Neural progenitor cell (in vitro differentiated cells): Measurements from ENCODE around the gene EMP1. TPM values are rescaled to one million over a fixed set of nuclear protein-coding genes. Genes with fewer than 3 reads are reported as not detected.

Experiments
- DNase-seq: peaks from one replicate; pipeline ENCODE4 v3.0.0-alpha.2; 2016; ENCODE audit warnings: low spot score
- H2AFZ ChIP-seq: fragments of 200-600 bp; sonication (generic); replicated peaks from 2 replicates; pipeline ENCODE4 v1.6.1; 2016; ENCODE audit warnings: antibody characterized with exemption
- H3F3A ChIP-seq: fragments of 200-600 bp; sonication (generic); 2 replicates; pipeline ENCODE4 v1.6.1; 2016; ENCODE audit warnings: antibody characterized with exemption, low read depth
- H3K27ac ChIP-seq: fragments of 200-600 bp; sonication (generic); 2 replicates; pipeline ENCODE4 v1.5.1; 2016; ENCODE audit warnings: mild to moderate bottlenecking
- H3K27me3 ChIP-seq: fragments of 200-600 bp; sonication (generic); 2 replicates; pipeline ENCODE4 v1.6.1; 2016; ENCODE audit warnings: mild to moderate bottlenecking, moderate library complexity
- H3K36me3 ChIP-seq: fragments of 200-600 bp; sonication (generic); 2 replicates; pipeline ENCODE4 v1.5.1; 2016
- H3K4me1 ChIP-seq: fragments of 200-600 bp; sonication (generic); 2 replicates; pipeline ENCODE4 v1.6.1; 2016; ENCODE audit warnings: mixed run types
- H3K4me2 ChIP-seq: fragments of 200-600 bp; sonication (generic); 2 replicates; pipeline ENCODE4 v1.6.1; 2016
- H3K4me3 ChIP-seq: fragments of 200-600 bp; sonication (generic); 2 replicates; pipeline ENCODE4 v1.5.1; 2016
- H3K79me2 ChIP-seq: fragments of 200-600 bp; sonication (generic); 2 replicates; pipeline ENCODE4 v1.6.1; 2016; ENCODE audit warnings: low read depth
- H3K9ac ChIP-seq: fragments of 200-600 bp; sonication (generic); 2 replicates; pipeline ENCODE4 v1.6.1; 2016
- H3K9me3 ChIP-seq: fragments of 200-600 bp; sonication (generic); 2 replicates; pipeline ENCODE4 v1.5.1; 2016; ENCODE audit warnings: low read depth
- H4K20me1 ChIP-seq: fragments of 200-600 bp; sonication (generic); 2 replicates; pipeline ENCODE4 v1.6.1; 2016; ENCODE audit warnings: low read depth
- H3K27ac Mint-ChIP-seq: 3 replicates; pipeline ENCODE4 v1.8.0; 2021; ENCODE audit warnings: mixed read lengths
- H3K27me3 Mint-ChIP-seq: 2 replicates; pipeline ENCODE4 v1.8.0; 2022; ENCODE audit warnings: low read depth, mild to moderate bottlenecking, inconsistent platforms, moderate library complexity, mixed read lengths; ENCODE audit not compliant: insufficient read depth
- H3K36me3 Mint-ChIP-seq: 3 replicates; pipeline ENCODE4 v1.8.0; 2021; ENCODE audit warnings: mixed read lengths
- H3K4me1 Mint-ChIP-seq: 3 replicates; pipeline ENCODE4 v1.8.0; 2021; ENCODE audit warnings: mixed read lengths
- H3K4me3 Mint-ChIP-seq: 3 replicates; pipeline ENCODE4 v1.8.0; 2021; ENCODE audit warnings: mild to moderate bottlenecking, moderate library complexity, mixed read lengths
- H3K9me3 Mint-ChIP-seq: 3 replicates; pipeline ENCODE4 v1.8.0; 2020; ENCODE audit warnings: mixed read lengths
- EZH2 ChIP-seq: fragments of 200-600 bp; sonication (generic); IDR thresholded peaks from 2 replicates; pipeline ENCODE4 v1.6.1; 2017; ENCODE audit warnings: antibody characterized with exemption, mild to moderate bottlenecking, moderate library complexity
- EZH2phosphoT487 ChIP-seq: fragments of 200-600 bp; sonication (generic); IDR thresholded peaks from 2 replicates; pipeline ENCODE4 v1.6.1; 2017; ENCODE audit warnings: antibody characterized with exemption
- total RNA-seq: library from RNA; depleted of rRNA; stranded (reverse); fragments of >200 nt; gene quantifications from 2 replicates; pipeline ENCODE4 v1.2.3, GENCODE V29; 2015; ENCODE audit warnings: low replicate concordance
- TF ChIP-seq, protein P1 (sequence below): fragments of 200-600 bp; sonication (generic); IDR thresholded peaks from 2 replicates; pipeline ENCODE4 v1.5.1; 2017; ENCODE audit warnings: antibody characterized with exemption, mild to moderate bottlenecking

EMP1 gene
- total RNA-seq, 1 donor from 2014 or later = not detected

DNA sequence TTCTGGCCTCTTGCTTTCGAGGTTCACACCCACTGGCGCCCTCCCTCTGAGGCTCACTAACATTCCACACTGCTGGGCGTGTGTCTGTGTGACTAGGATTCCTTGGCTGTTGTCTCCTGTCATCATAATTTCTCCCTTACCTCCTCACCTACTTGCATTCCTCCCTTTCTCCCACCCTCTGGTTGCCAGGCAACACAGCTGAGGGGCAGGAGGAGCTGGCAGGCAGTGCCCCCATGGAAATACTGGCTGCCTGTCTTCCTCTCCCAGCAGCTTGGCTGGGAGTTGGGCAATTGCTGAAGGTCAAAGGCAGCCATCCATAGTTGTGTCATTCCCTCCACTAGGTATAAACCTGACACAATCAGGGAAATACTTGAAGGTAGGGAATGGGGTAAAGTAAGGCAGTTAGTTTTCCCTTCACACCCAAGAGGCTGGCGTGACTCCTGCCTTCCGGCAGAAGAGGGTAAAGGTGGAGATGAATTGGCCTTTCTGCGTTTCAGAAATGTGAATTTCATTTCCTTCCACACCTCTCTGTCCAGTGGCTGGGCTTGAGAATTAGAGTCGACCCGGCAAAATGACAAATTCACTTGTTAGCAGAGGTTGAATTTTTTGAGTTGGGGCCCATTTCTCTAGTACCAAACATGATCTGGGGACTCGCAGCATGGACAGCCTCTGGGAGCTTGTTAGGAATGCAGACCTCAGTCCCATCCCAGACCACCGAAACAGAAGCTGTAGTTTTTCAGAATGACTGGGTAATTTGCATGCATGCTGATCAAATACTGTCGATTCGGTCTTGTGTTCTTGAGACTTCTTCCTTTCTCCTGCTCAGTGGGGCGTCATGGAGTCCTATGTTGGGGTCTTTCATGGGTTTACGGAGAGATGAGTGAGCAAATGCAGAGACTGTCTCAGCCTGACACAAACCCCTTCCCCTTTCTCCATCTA lies 24.3 kb upstream of the EMP1 start:
- Histone ChIP-seq H3F3A (peaks cover 4% of the 10 kb centered on the region), H3K9me3 (no peaks in the 10 kb centered on the region), H3K27ac (no peak overlapping the region), H3K79me2 (no peaks in the 10 kb centered on the region), H3K4me1 (peaks cover 31% of the 10 kb centered on the region), H3K36me3 (no peaks in the 10 kb centered on the region), H2AFZ (peak overlapping the region; percentile 14), H3K4me2 (peak overlapping the region; percentile 36), H3K4me3 (no peak overlapping the region), H4K20me1 (no peaks in the 10 kb centered on the region), H3K27me3 (no peaks in the 10 kb centered on the region), H3K9ac (no peak overlapping the region)
- Mint-ChIP-seq H3K4me3 (no peak overlapping the region), H3K4me1 (peaks cover 46% of the 10 kb centered on the region), H3K27ac (peak overlapping the region; percentile 17), H3K36me3 (no peaks in the 10 kb centered on the region), H3K27me3 (peaks cover 2% of the 10 kb centered on the region), H3K9me3 (no peaks in the 10 kb centered on the region)
- peak; percentile 34 for DNase-seq
- no peak for TF ChIP-seq EZH2phosphoT487
- TF ChIP-seq, protein P1, sequence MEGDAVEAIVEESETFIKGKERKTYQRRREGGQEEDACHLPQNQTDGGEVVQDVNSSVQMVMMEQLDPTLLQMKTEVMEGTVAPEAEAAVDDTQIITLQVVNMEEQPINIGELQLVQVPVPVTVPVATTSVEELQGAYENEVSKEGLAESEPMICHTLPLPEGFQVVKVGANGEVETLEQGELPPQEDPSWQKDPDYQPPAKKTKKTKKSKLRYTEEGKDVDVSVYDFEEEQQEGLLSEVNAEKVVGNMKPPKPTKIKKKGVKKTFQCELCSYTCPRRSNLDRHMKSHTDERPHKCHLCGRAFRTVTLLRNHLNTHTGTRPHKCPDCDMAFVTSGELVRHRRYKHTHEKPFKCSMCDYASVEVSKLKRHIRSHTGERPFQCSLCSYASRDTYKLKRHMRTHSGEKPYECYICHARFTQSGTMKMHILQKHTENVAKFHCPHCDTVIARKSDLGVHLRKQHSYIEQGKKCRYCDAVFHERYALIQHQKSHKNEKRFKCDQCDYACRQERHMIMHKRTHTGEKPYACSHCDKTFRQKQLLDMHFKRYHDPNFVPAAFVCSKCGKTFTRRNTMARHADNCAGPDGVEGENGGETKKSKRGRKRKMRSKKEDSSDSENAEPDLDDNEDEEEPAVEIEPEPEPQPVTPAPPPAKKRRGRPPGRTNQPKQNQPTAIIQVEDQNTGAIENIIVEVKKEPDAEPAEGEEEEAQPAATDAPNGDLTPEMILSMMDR = no peak
- no peak for TF ChIP-seq EZH2

DNA sequence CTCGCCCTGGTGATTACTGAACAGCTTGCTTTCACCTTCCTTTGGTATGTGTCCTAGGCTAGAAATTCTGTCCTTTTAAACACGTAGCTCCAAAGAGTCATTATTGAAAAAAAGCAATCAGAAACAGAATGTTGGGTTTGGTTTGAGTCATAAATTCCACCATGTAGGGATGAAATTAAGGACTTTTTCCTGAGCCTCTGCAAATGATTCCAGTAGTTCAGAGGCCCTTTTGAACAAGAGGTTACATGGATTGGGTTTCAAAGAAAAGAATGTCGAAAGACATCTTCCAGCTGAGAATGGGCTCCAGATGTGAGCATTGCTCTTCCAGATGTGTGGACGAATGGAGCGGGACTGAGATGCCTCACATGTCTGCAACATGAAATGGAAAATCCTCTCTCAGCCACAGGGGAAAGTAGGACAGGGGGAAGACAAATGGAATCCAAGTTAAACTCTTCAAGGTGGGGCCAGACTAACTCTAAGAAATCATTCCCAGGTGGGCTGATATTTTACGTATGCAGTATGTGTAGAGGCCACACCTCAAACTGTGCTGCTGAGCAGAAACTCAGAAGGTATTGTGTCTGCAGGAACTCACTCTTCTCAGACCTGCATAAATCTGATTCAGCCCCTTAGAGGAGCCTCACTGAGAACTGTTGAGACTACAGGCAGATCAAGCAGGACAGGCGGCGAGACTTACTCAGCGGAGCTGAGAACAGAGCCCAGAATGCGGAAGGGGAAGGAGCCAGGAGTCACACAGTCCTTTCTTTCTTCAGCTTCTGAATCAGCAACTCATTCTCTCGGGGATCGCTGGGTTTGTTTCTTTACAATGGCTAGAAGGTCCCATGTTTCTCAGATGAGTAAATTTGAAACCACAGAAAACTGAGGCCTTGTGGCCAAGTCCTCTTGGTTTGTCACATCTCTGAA lies 23.3 kb upstream of the EMP1 start:
- TF ChIP-seq EZH2 (no peak), EZH2phosphoT487 (no peak)
- TF ChIP-seq, protein P1 = no peak
- no peak overlapping the region for H3K4me3 Mint-ChIP-seq
- H3K4me1 ChIP-seq = peaks cover 31% of the 10 kb centered on the region
- H3K36me3 ChIP-seq = no peaks in the 10 kb centered on the region
- no peaks in the 10 kb centered on the region for H3K36me3 Mint-ChIP-seq
- no peaks in the 10 kb centered on the region for H3K79me2 ChIP-seq
- H3F3A ChIP-seq = peaks cover 4% of the 10 kb centered on the region
- H3K9me3 Mint-ChIP-seq = no peaks in the 10 kb centered on the region
- peak overlapping the region; percentile 23 for H2AFZ ChIP-seq
- H3K4me3 ChIP-seq = no peak overlapping the region
- peak overlapping the region; percentile 87 for H3K27ac Mint-ChIP-seq
- peaks cover 53% of the 10 kb centered on the region for H3K4me1 Mint-ChIP-seq
- no peak overlapping the region for H3K9ac ChIP-seq
- peak overlapping the region; percentile 36 for H3K4me2 ChIP-seq
- H3K9me3 ChIP-seq = no peaks in the 10 kb centered on the region
- no peaks in the 10 kb centered on the region for H4K20me1 ChIP-seq
- no peaks in the 10 kb centered on the region for H3K27me3 ChIP-seq
- peaks cover 2% of the 10 kb centered on the region for H3K27me3 Mint-ChIP-seq
- peak; percentile 50 for DNase-seq
- peak overlapping the region; percentile 33 for H3K27ac ChIP-seq

DNA sequence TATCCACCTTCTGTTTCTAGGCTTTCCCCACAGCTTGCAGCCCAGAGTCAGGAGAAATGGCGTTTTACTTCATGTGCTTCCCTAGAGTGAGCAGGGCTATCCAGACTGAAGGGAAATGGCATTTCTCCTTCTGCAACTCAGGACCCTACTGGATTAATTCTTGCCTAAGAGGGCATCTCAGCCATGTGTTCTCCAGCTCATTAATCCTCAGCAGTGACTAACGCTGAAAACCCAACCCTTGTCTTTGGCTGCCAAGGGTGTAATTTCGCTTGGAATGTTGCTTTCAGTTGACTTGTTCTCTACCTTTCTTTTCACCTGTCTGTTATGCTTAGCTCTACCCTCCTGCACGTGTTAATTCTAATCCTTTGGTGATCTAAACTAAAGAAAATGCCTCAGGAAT lies 21.0 kb upstream of the EMP1 start:
- peaks cover 73% of the 10 kb centered on the region for H3K4me1 Mint-ChIP-seq
- Histone ChIP-seq H4K20me1 (no peaks in the 10 kb centered on the region), H3K9me3 (no peaks in the 10 kb centered on the region), H3K79me2 (no peaks in the 10 kb centered on the region), H3K4me3 (no peak overlapping the region), H3K9ac (no peak overlapping the region), H3K4me1 (peaks cover 43% of the 10 kb centered on the region), H2AFZ (no peak overlapping the region), H3F3A (peaks cover 4% of the 10 kb centered on the region), H3K4me2 (no peak overlapping the region), H3K36me3 (no peaks in the 10 kb centered on the region), H3K27ac (no peak overlapping the region), H3K27me3 (no peaks in the 10 kb centered on the region)
- no peak overlapping the region for H3K4me3 Mint-ChIP-seq
- TF ChIP-seq EZH2 (no peak), EZH2phosphoT487 (no peak)
- TF ChIP-seq, protein P1 = no peak
- no peak for DNase-seq
- peaks cover 3% of the 10 kb centered on the region for H3K27me3 Mint-ChIP-seq
- no peaks in the 10 kb centered on the region for H3K9me3 Mint-ChIP-seq
- no peak overlapping the region for H3K27ac Mint-ChIP-seq
- H3K36me3 Mint-ChIP-seq = no peaks in the 10 kb centered on the region
